ENCODE measurements around the gene DAB1.

DAB1 gene

DNA sequence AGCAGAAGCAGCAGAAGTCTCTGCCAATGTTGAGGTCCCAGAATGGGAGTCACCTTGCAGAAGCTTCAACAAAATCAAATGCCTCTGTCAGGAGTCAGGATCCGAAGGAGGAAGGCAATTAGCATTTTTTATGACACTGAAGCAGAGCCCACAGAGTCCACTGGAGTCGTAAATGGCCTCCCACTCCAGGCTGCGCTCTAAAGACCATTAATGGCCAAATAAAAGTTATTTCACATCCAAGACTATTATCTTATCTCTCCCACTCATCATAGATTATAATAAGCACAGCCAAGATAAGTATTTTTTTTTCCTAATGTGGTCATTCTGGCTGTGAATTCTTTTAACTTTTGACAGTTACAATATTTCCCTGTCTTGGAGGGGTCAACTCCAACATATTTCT, 267.0 kb downstream of the DAB1 start:
- no peak for DNase-seq

DNA sequence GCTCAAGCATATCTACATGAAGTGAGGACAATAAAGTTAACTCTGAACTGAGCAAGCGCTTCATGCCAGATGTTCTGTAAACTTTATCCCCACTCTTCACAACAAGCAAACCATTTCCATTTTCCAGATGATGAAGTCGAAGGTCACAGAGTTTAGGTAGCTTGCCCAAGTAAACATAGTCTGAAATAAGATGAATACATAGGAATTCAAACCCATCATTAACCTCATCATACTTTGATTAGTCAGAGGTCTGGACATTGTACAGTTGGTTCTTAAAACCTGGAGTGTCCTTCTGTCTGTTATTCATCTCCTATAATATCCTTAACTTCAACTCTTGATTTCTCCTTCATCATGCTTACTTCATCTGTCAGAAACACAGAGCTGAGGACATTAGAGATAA, 277.8 kb downstream of the DAB1 start:
- no peak for DNase-seq

DNA sequence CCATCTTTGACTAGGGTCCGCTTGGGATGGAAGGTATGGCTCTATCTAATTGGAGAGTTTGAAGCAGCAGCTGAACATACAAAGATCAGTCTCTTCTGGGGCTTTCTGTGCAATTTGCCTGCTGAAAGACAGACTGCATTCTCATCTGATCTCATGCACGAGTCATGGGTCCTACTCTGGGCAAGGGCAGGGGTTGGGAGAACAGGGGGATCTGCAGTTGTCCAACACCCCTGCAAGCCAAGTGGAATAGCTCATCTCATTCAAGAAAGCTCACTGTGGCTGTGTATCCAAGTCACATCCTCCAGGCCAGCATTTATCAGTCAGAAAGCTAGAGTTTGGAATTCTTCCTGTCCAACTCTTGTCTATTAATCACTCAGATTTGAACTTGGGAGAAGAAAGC, 280.9 kb downstream of the DAB1 start:
- no peak for DNase-seq

DNA sequence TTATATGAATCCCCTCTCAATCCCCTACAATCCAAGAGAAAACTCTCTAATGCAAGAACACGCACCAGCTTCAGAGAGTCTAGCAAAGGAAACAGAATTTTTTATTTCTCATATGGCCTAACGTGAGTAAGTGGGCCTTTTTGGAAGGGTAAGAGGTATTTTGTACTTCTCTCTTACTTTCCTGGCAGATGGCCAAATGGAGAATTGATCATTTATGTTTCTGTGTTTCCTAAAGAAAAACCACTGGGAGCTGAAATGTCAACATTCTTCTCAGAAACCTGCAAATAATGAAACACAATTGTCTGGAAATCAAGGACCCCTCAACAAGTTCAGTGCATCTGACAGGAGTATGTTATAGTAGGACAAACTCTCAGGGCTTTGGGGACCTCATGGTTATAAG, 281.7 kb downstream of the DAB1 start:
- no peak for DNase-seq

DNA sequence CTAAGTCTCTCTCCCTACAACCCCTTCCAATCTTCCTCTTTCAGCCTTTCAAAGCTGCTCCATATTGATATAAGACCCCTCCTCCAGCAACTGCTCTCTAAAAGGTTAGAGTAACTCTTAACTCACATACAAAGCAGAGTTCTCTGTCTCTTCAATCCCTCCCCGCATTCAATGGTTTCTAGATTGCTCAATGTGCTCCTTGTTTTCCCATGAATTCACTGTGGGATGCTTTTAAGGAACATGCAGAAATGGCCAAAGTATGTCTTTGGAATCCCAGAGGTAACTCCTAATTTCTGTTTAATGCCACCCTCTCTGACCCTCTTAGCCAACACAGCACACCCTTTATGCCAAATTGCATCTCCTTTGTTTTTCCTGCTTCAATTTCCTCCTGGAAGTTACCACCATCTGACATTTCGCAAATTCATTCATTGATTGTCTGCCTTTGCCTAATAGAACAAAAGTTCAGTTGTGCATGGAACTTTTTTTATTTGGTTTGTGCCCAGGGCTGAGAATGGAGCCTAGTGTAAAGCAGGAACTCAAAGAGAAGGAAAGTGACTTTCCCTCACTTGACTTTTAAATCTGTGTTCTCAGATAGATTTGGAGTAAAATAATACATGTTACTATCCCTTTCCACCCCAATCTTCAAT, 285.3 kb downstream of the DAB1 start:
- no peak for DNase-seq

DNA sequence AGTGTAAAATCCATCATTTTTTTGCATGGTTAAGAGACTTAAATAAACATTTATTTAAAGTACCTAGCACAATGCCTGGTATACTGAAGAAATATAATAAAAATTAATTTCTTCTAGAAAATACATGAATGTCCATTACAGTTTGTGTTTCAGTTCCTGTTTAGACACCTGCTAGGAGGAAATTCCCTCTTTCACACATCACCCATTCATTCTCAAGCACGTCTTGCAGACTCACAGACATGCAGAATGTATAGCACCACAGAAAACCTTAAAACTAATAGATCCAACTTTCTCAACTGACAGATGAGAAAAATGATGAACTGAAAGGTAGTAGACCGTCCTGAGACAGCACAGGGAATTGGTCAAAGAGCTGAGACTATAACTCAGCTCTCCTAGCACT, 285.9 kb downstream of the DAB1 start:
- DNase-seq: no peak

DNA sequence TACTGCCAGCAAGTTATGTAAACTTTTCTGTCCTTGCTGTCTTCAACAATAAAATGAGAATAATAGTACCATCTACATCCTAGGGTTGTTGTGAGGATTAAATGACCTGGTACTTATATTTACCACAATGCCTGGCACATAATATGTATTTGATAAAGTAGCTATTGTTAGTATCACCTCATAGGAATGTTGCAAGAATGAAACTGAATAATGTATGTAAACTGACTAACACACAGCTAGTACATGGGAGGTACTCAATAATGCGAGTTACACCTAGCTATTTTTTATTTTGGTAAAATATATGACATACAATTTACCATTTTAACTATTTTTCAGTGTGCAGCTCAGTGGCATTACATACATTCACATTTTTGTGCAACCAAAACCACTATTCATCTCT, 289.1 kb downstream of the DAB1 start:
- DNase-seq: no peak

DNA sequence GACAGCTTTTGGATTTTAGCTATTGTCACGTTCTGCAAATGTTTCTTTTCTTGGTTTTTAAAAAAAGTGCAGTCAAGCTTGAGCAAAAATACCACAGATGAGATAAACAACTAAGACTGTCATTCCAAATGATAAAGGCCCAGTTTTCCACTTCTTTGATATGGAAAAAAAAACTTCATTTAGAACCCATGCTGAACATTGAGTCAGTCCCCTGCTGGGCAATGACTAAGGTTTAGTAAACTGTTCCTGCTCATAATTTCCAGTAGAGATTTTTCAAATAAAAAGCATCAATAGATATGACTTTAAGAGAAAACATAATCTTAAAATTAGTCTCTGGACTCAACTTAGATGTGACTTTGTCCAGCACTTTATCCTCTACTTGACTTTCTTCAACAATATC, 290.2 kb downstream of the DAB1 start:
- no peak for DNase-seq

DNA sequence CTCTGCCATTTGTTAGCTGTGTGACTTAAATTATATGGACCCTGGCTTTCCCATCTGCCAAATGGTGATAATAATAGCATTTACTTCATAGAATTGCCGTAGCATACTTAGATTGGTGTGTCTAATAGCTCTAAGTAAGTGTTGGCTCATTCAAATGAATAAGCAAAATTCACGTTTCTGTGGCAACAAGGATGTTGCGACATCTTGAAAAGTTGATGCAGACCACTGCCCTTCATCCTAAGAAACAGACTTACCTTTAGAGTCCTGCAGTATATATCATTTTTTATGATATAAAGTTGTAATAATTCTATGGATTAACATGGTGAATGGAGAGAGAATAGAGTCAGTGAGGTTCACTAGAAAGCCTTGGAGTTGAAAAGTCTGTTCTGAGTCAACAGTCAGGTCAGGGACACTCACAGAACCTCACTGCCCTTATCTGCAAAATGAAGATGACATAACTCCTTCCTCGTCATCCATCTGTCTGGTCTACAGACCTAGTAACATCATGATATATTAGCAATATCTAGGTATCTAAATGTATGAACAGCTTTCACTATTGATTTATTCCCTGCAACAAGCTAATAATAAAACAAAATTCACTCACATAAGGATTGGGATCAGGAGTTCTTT, 290.8 kb downstream of the DAB1 start:
- DNase-seq: no peak

DNA sequence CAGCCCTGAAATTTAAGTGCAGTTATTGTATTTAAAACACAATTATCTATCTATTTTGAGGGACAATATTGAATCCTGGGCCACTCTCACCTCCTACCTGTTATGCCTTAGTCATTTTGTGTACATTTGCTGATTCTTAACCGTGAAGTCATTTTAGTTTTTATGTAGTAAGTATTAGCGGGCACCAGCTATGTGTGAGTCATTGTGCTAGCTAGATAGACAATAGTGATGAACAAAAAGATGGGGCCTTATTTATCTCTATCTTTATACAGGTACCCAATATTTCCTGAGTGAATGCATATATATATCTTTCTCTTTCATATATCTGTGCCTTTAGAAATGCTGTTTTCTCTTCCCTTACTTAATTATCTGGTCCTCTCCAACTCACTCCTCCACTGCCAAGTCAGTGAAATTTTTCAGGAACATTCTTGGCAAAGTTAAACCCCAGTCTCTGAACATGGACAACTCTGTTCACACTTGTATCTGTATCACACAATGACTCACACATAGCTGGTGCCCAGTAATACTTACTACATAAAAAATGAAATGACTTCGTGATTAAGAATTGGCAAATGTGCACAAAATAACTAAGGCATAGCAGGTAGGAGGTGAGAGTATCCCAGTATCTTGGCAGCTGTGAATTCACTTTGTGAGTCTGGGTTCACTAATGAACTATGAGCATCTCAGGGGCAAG, 292.0 kb downstream of the DAB1 start:
- no peak for DNase-seq

DNA sequence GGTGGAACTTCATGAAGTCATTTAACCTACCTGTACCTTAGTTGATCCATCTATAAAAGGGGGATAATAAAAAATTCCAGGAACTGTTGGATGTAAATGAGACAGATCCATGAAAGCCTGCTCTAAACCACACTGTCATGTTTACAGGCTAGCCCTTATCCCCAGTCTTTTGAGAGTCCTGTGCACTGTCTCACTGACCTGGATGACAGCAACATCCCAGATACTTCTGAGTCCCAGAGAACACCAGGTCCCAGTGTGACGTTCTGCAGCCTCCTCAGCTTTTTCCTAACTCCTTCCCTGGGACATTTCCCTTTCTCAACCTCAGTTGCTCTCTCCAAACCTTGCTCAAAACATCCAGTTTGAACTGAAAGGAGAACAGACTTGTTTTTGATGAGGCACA, 292.6 kb downstream of the DAB1 start:
- DNase-seq: no peak

DNA sequence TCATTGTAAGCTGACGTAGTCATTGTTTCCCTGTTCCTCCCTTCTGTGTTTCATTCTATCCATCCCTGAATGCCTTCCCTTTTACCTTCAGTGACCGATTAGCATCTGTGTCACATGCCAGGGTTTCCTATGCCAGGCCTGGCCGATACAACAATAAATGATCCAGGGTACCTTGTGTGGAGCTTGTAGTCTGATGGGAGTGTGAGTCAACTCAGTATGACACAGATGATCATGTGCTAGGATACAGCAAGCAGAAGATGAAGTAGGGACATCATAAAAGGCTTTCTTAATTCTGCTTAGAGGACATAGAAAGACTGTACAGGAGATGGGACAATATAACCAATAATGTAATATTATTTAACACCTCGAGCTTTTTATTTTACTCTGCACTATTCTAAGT, 294.0 kb downstream of the DAB1 start:
- no peak for DNase-seq

DNA sequence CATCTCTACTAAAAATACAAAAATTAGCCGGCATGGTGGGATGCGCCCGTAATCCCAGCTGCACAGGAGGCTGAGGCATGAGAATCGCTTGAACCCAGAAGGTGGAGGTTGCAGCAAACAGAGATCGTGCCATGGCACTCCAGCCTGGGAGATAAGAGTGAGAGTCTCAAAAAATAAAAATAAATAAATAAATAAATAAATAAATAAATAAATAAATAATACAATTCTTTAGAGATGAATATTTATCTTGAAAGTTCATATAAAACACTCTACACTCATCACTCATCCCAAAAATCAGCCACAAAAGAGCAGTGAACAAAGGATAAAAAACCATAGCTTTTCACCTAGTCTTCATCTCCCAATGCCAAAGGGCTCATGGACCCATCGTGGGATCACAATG, 295.9 kb downstream of the DAB1 start:
- DNase-seq: no peak

DNA sequence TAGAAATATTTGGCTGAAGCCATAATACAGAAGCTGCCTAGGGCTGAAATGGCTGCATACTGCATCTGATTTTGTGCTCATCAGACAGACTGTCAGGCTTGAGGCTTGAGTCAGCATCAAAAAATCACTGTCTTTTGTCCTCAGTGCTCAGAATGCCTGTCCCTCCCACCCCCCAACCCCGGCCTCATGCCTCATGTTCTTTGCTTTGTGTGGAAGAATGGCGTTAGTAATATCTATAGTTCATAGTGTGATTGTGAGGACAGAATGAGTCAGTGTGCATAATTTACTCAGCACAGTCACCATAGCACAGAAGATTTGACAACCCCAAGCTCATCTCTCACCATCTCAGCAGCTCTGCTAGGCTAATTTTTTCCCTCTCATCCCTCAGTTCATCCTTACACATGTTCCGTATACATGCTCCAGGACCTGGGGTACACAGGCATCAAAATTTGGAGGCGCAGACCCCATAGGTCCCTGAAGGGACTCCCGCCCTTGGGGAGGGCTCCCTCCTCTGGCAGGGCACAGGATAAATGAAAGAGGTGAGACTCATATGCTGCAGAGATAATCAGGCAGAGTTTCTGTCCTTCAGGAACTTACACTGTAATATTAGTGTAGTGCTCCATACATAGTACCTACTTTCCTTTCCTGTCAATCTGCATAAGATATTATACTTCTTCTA, 299.0 kb downstream of the DAB1 start:
- no peak for DNase-seq

DNA sequence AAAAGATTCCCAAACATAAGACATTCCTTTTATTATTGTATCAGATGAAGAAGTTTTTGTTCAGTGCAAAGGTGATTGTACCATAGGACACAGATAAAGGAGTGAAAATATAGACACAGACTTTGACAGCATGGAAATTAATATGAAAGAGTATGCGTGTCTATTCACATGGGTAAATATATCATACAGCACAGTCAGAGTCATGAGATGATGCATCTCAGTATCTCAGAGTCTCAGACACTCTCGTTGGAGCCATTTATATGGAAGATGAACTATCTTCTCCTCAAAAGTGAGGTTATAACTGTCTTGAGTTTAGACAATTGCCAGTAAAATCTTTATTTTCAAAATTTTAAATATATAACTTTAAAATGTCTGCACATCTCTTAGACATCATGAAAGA, 299.7 kb downstream of the DAB1 start:
- no peak for DNase-seq

DNA sequence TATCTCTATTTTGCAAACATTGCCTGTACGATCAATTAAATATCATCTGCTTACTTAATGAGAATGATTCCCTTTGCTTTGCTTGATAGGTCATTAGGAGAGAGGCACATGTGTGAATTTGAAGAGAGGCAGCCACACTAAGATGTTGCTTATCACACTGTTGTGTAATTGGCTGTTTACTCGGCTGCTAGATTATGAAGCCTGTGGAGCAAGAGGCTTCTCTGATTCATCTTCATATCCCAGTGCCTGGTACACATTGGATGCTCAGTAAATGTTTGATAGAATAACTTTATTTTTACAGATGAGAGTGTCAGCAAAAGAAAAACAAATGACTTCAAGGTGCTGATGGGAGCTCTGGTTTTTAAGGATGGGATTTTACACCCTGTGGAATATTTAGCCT, 301.8 kb downstream of the DAB1 start:
- no peak for DNase-seq

DNA sequence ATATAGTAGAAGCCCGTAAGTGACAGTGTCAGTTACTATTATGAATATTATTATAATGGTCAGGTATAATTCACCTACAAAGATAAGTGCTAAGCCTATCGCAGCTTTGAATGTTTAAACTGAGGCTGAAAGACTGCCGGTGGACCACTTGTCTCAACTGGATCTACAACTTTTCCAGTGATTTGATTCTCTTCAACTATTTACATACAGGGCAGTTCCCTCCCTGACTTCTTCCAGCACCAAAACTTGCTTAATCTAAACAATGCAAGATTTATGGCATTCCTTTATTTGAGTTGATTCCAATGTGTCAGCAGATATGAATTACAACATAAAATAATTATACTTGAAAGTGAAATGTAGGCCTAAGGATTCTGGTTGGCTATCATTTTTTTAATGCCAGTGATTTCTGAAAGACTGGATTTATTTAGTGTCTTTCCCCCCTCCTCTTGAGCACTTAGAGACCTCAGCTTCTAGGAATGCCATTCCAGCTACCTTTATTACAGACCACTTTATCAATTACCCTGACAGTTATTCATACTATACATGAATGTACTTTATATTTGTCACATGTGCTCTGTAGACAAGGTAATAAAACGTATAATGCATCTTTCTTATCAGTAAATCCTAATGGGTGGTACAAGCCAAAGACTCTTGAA, 304.8 kb downstream of the DAB1 start:
- DNase-seq: no peak

DNA sequence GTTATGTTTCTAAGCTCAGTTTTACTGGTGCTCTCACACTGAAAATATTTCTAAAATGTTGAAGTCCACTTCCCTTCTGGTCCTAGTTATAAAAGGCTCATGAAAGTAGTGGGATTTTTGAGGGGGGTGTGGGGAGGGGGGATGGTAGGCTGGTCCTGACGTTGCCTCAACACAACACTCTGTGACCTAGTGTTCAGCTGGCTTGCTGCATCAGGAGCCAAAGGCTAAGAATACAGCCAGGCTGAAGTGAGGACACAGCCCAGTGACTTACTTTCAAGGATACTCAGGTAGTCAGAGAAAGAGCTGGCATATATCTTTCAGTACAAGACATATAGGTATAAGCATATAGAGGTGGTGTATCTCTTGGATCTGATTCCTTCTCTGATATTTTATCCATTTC, 306.1 kb downstream of the DAB1 start:
- DNase-seq: no peak

DNA sequence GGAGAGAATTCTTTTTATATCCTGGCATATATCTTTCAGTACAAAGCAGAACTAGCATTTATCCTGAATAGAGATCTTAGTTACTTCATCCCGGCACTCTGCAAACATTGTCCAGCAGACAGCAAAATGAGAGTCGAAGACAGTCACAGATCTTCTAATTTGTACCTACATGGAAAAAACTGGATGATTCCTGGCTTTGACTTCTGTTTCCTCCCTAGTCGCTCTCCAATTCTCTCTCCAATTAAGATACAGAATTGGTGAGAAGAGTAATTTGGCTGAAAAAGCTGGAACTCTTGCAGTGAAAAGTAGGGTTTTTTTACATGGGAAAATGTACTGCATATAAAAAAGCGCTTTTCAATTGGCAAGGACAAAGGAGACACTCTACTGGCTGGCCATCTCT, 307.0 kb downstream of the DAB1 start:
- DNase-seq: no peak

DNA sequence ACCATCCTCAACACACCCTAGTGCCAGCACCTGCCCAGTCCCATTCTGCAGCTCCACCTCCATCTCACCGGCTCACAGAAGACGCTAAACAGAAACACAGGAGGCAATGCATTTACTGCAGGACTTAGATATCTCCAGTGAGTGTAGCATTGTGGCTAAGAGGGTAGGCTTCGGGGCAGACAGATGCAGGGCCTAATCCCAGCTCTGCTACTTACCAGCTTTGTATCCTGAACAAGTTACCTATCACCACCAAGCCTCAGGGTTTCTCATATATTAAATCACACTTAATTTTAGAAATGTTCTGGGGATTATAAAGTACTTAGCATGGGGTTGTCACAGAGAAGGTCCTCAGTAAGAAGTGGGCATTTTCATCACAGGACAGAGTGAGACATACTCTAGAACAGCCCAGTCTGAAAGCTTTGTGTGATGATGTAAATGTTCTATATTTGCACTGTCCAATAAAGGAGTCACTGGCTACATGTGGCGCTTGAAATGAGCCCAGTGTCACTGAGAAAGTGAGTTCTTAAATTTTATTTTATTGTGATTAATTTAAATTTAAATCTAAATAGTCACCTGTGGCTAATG, 308.7 kb downstream of the DAB1 start:
- no peak for DNase-seq

DNA sequence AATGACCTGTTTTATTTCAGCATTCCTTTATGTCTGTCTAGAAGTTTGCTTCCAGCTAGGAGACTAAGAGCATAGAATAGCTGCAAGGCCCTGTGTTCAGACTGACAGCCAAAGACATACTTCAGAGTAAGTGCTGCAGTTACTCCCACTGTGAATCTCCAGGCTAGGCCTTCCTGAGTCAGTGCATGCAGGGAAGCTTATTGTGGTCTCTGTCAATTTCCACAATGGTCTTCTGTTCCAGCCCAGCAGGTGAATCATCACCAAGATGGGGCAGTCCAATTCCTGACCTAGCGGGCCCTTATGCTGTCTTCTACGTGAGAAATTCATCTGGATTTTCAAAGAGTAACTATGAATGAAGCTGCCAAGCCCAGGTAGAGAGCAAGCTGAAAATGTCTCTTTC, 311.7 kb downstream of the DAB1 start:
- DNase-seq: no peak

DNA sequence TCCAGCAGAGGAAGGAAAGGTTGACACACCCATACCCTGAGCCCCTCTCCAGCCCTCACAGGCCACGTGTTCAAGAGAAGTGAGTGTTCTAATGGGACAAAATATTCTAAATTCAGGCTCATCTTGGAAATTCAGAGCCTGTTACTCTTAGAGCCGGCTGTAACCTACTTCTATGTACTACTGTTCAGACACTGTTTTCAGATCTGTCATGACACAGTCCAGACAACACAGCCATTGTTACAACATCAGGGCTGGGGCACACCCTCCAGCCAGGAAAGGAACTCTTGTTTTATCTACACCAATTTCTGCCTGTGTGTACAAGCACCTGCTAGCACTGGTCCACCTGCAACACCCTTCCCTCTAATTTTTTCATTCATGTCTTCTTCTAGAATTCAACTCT, 312.7 kb downstream of the DAB1 start:
- DNase-seq: no peak

DNA sequence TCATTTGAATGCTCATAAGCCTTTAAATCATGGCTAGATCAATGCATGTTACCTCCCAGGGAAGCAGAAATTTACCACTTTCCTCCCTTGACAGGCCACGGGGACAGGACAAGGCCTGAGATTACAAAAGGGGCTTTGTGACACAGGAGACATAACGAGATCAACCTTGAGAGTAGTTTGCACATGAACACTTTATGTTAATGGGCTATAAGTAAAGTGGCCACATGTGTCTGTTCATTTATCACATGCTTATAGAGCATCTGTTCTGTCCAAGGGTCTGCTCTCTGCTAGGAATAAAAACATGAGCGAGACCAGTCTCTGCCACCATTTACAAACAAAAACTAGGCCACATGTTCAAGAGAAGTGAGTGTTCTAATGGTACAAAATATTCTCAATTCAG, 314.0 kb downstream of the DAB1 start:
- DNase-seq: no peak
